ENCODE results near the gene AFF1. TPM values are rescaled to one million over a fixed set of nuclear protein-coding genes. Genes with fewer than 3 reads are reported as not detected.

Gene AFF1
- total and polyA plus RNA-seq, 2 of the 4 experiments (the other 2 are of a cell fraction) = 7.0 to 9.6 TPM

DNA sequence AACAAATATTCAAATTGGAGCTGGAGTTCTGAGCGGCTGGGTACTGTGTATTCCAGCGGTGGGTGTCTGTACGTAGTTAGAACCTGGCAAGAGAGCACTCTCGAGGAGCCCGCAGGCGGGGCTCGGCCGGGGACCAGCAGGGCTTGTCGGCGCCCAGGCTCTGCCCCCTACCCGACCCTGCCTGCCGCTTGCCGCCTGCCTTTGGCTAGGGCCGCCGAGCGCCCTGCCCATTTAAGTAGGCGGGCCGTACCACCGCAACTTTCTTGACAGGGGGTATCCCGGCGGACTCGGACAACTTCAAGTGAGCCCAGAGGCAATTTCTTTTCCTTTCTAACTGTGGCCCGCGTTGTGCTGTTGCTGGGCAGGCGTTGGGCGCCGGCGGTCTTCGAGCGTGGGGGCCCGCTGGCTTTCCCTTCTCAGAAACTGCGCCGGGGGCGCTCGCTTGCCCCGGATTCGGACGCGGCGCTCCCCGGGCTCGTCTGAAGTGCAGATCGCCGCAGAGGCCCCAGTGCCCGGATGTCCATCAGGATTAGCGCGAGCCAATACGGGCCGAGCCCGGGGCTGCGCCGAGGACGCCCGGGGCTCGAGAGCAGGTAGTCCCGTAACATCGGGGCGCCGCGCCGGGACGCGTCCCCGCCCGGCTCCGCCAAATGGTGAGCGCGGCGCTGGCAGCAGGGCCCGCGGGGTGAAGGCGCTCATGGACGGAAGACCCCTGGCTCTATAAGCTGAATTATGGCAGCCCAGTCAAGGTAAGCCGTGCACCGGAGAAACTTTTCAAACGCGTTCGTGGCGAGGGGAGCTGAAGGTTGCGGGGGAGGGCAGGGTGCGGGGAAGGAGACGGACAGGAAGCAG is 72.1 kb downstream of the AFF1 start (continued):
- TF ChIP-seq SMC3 (IDR thresholded peaks at IDR 0.05; ENCODE audit: low read depth, low read length) (peak; percentile 2; the same call in 1 of the 2 replicates), CEBPB (IDR thresholded peaks at IDR 0.05; ENCODE audit: low read depth, low read length) (no peak)

Measured in IMR-90 (cell line).